IMR-90 (cell line): ENCODE data around the gene NEK9. TPM values are rescaled to one million over a fixed set of nuclear protein-coding genes. Genes with fewer than 3 reads are reported as not detected.
A peak's percentile ranks its signal among the peaks of the same experiment; 100 is the strongest.

ENCODE experiments used
- ATAC-seq: fragments of 200-7000 bp; cut with Tn5 transposase; 2 replicates; pipeline ENCODE4 v1.9.1; 2020; ENCODE audit warnings: low read depth, mild to moderate bottlenecking, moderate library complexity
- BruUV-seq: library from RNA; stranded (reverse); fragments of 400-500 nt; replicated peaks from 2 replicates; lab custom pipeline; 2021; lab: Mats Ljungman, UMichigan
- CTCF ChIA-PET: fragments of 300-600 bp; formaldehyde crosslinking; extraction: SDS; loops from one replicate; lab custom pipeline; 2021; ENCODE audit warnings: antibody characterized with exemption; lab: Yijun Ruan, JAX
- POLR2A ChIA-PET: fragments of 300-600 bp; sonication (Branson Sonifier 250); formaldehyde crosslinking; loops from one replicate; lab custom pipeline; 2022; ENCODE audit warnings: antibody characterized with exemption; ENCODE audit not compliant: unreplicated experiment; lab: Charles Lee
- DNase-seq: peaks from one replicate; pipeline ENCODE4 v3.0.0; 2013
- H2AFZ ChIP-seq: replicated peaks from 2 replicates; pipeline ENCODE3; 2013; ENCODE audit warnings: low read length, mild to moderate bottlenecking; ENCODE audit not compliant: poor library complexity
- H2AK5ac ChIP-seq: 2 replicates; pipeline ENCODE4 v1.6.1; 2013; ENCODE audit warnings: low read depth, low read length, inconsistent platforms
- H2AK9ac ChIP-seq: replicated peaks from 2 replicates; pipeline ENCODE3; 2013; ENCODE audit warnings: mild to moderate bottlenecking, low read depth, low read length, moderate library complexity; ENCODE audit not compliant: poor library complexity
- H2BK120ac ChIP-seq: 2 replicates; pipeline ENCODE4 v1.6.1; 2013; ENCODE audit warnings: low read depth, low read length, inconsistent platforms
- H2BK15ac ChIP-seq: 3 replicates; pipeline ENCODE4 v1.6.1; 2013; ENCODE audit warnings: low read depth, low read length, inconsistent platforms
- H2BK20ac ChIP-seq: 2 replicates; pipeline ENCODE4 v1.6.1; 2013; ENCODE audit warnings: low read depth, mild to moderate bottlenecking, inconsistent platforms, low read length, moderate library complexity
- H2BK5ac ChIP-seq: 2 replicates; pipeline ENCODE4 v1.6.1; 2013; ENCODE audit warnings: mild to moderate bottlenecking, low read depth, low read length, inconsistent platforms; ENCODE audit not compliant: poor library complexity, severe bottlenecking
- H3K14ac ChIP-seq: replicated peaks from 2 replicates; pipeline ENCODE4 v1.6.1; 2013; ENCODE audit warnings: low read depth, low read length, inconsistent platforms
- H3K18ac ChIP-seq: 2 replicates; pipeline ENCODE4 v1.6.1; 2013; ENCODE audit warnings: low read depth, low read length, control low read depth
- H3K23ac ChIP-seq: 2 replicates; pipeline ENCODE4 v1.6.1; 2013; ENCODE audit warnings: low read depth, low read length, inconsistent platforms
- H3K27ac ChIP-seq: 2 replicates; pipeline ENCODE4 v1.5.1; 2013; ENCODE audit warnings: mild to moderate bottlenecking, control low read depth, low read length; ENCODE audit not compliant: insufficient read depth
- H3K27me3 ChIP-seq: 2 replicates; pipeline ENCODE4 v1.6.1; 2013; ENCODE audit warnings: low read length; ENCODE audit not compliant: control insufficient read depth, insufficient read depth
- H3K36me3 ChIP-seq: 2 replicates; pipeline ENCODE4 v1.6.1; 2013; ENCODE audit warnings: low read length, mixed read lengths; ENCODE audit not compliant: control insufficient read depth, insufficient read depth
- H3K4ac ChIP-seq: 2 replicates; pipeline ENCODE4 v1.6.1; 2013; ENCODE audit warnings: low read depth, low read length, inconsistent platforms
- H3K4me1 ChIP-seq: 2 replicates; pipeline ENCODE4 v1.6.1; 2013; ENCODE audit warnings: low read length, mixed read lengths; ENCODE audit not compliant: control insufficient read depth, insufficient read depth
- H3K4me2 ChIP-seq: 2 replicates; pipeline ENCODE4 v1.6.1; 2013; ENCODE audit warnings: low read depth, mild to moderate bottlenecking, control low read depth, low read length, moderate library complexity
- H3K4me3 ChIP-seq: 2 replicates; pipeline ENCODE4 v1.5.1; 2013; ENCODE audit warnings: low read depth, mild to moderate bottlenecking, control low read depth, low read length, moderate library complexity; ENCODE audit not compliant: insufficient read depth
- H3K56ac ChIP-seq: 2 replicates; pipeline ENCODE4 v1.6.1; 2013; ENCODE audit warnings: low read length, inconsistent platforms; ENCODE audit not compliant: insufficient read depth; ENCODE audit errors: extremely low read depth
- H3K79me1 ChIP-seq, 2 experiments: 2 replicates each; pipeline ENCODE4 v1.6.1; 2013; ENCODE audit warnings: low read length in 2 of 2, inconsistent platforms in 1 of 2, low read depth in 1 of 2
- H3K9ac ChIP-seq: 2 replicates; pipeline ENCODE4 v1.6.1; 2013; ENCODE audit warnings: low read depth, low read length, control low read depth
- H3K9me1 ChIP-seq: 2 replicates; pipeline ENCODE4 v1.6.1; 2013; ENCODE audit warnings: low read length, inconsistent platforms; ENCODE audit not compliant: insufficient read depth
- H3K9me3 ChIP-seq: 2 replicates; pipeline ENCODE4 v1.6.1; 2013; ENCODE audit warnings: low read length; ENCODE audit not compliant: control insufficient read depth, insufficient read depth
- H4K20me1 ChIP-seq: 2 replicates; pipeline ENCODE4 v1.6.1; 2013; ENCODE audit warnings: low read length, inconsistent platforms; ENCODE audit not compliant: insufficient read depth
- H4K5ac ChIP-seq: 2 replicates; pipeline ENCODE4 v1.6.1; 2013; ENCODE audit warnings: mild to moderate bottlenecking, low read depth, low read length, control low read depth
- H4K8ac ChIP-seq, 2 experiments: 2 replicates each; pipeline ENCODE4 v1.6.1; 2013; ENCODE audit warnings: low read depth in 2 of 2, low read length in 2 of 2, control low read depth in 1 of 2, inconsistent platforms in 1 of 2
- H4K91ac ChIP-seq: 2 replicates; pipeline ENCODE4 v1.6.1; 2013; ENCODE audit warnings: low read depth, low read length, inconsistent platforms; ENCODE audit not compliant: insufficient read depth
- ELK1 ChIP-seq: fragments of 150-350 bp; IDR thresholded peaks from 2 replicates; pipeline ENCODE4 v1.6.1; 2016; ENCODE audit warnings: low read depth, mild to moderate bottlenecking, low read length, moderate library complexity, borderline replicate concordance
- MXI1 ChIP-seq: IDR thresholded peaks from 2 replicates; pipeline ENCODE4 v1.6.1; 2012; ENCODE audit warnings: low read depth, mild to moderate bottlenecking, low read length, moderate library complexity, borderline replicate concordance
- SMC3 ChIP-seq: fragments of 150-350 bp; IDR thresholded peaks from 2 replicates; pipeline ENCODE4 v1.6.1; 2016; ENCODE audit warnings: low read depth, mild to moderate bottlenecking, antibody characterized with exemption, low read length, moderate library complexity
- WGBS, 2 experiments: methylation state at CpG; one replicate each; pipeline versions ENCODE4 v1.1.5 to v1.1.7; 2013; ENCODE audit warnings: missing lambda C conversion rate in 2 of 2; ENCODE audit not compliant: insufficient read length in 1 of 2; ENCODE audit errors: extremely low coverage in 2 of 2; 5-methylcytosine and 5-hydroxymethylcytosine counted together
- dilution Hi-C: fragments of 300-500 bp; cut with HindIII; formaldehyde crosslinking; loops from one replicate; pipeline ENCODE4 v1.14.3; 2018; ENCODE audit warnings: low sequenced_read_pairs; ENCODE audit not compliant: unreplicated experiment
- in situ Hi-C: fragments of 300-500 bp; cut with MboI; formaldehyde crosslinking; loops from 3 replicates; pipeline ENCODE4 v1.14.3; 2019; ENCODE audit warnings: low sequenced_read_pairs, inconsistent platforms, mixed read lengths
- intact Hi-C: fragments of 100-400 bp; cut with micrococcal nuclease; formaldehyde crosslinking; loops from 2 replicates; pipeline ENCODE4 v1.10.0; 2022
- polyA plus RNA-seq, 3 experiments: library from polyadenylated mRNA; depleted of rRNA; stranded (reverse); fragments of >200 nt; gene quantifications; 2 replicates each; pipeline ENCODE4 v1.2.3, GENCODE V29; 2012; ENCODE audit warnings: low replicate concordance in 1 of 3
- total RNA-seq: library from RNA; depleted of rRNA; stranded (reverse); fragments of >200 nt; gene quantifications from 2 replicates; pipeline ENCODE4 v1.2.3, GENCODE V29; 2012

Gene NEK9
- total and polyA plus RNA-seq, 2 of the 4 experiments (the other 2 are of a cell fraction), result 22.9 to 23.2 TPM

- no peak overlapping the region for H3K23ac ChIP-seq
- CTCF ChIA-PET, result no interaction called here
- TF ChIP-seq SMC3 (no peak), ELK1 (no peak), MXI1 (no peak)
- no peaks in the 10 kb centered on the region for H3K9me1 ChIP-seq
- DNase-seq (no peak), ATAC-seq (no peak)
- H4K91ac ChIP-seq, result no peak overlapping the region
- WGBS, 2 experiments, result 91% methylated on average over 8 of the region's 9 CpGs; no CpG with 5 or more reads in 1 of the 2 experiments
- no peak overlapping the region for H2BK20ac ChIP-seq
- no peak overlapping the region for H3K56ac ChIP-seq
- dilution Hi-C loops, result no loop called here
- H3K9me3 ChIP-seq, result no peaks in the 10 kb centered on the region
- H3K9ac ChIP-seq, result no peak overlapping the region
- no peak overlapping the region for H2AFZ ChIP-seq
- H3K4ac ChIP-seq, result no peak overlapping the region
- POLR2A ChIA-PET, result no interaction called here
- H2BK5ac ChIP-seq, result no peak overlapping the region
- H3K4me1 ChIP-seq, result peaks cover 2% of the 10 kb centered on the region; the same call in 1 of the 2 replicates
- H3K4me3 ChIP-seq, result no peak overlapping the region
- H3K27me3 ChIP-seq, result no peaks in the 10 kb centered on the region
- H4K8ac ChIP-seq, result no peak overlapping the region; a peak in 1 of 4 replicates
- intact Hi-C loops, result no loop called here
- no peak overlapping the region for H3K18ac ChIP-seq
- H3K36me3 ChIP-seq, result no peaks in the 10 kb centered on the region
- BruUV-seq, result no TSS peak
- H4K20me1 ChIP-seq, result no peaks in the 10 kb centered on the region
- no peak overlapping the region for H4K5ac ChIP-seq
- no peak overlapping the region for H2BK15ac ChIP-seq
- no peak overlapping the region for H3K27ac ChIP-seq
- no peak overlapping the region for H3K4me2 ChIP-seq
- H3K14ac ChIP-seq, result no peak overlapping the region
- no peak overlapping the region for H2BK120ac ChIP-seq
- in situ Hi-C loops, result no loop called here
- H2AK5ac ChIP-seq, result peak overlapping the region; percentile 48; the same call in 1 of the 2 replicates
- H2AK9ac ChIP-seq, result no peak overlapping the region
- 0 out of 4 replicates have a peak, but pooled peaks cover 0 to 8% of the 10 kb centered on the region in 2 experiments for H3K79me1 ChIP-seq
Measured at GRCh38 chr14:75070383-75070782, 56.5 kb downstream of the NEK9 start.
